Hepatocyte (in vitro differentiated cells): ENCODE results near the gene TMEM240. TPM values are rescaled to one million over a fixed set of nuclear protein-coding genes. Genes with fewer than 3 reads are reported as not detected.

Experiments used
- DNase-seq: peaks from one replicate; pipeline ENCODE4 v3.0.0-alpha.2; 2016; ENCODE audit warnings: low spot score
- H2AFZ ChIP-seq: fragments of 200-600 bp; sonication (generic); 2 replicates; pipeline ENCODE4 v1.6.0; 2016; ENCODE audit warnings: antibody characterized with exemption, mild to moderate bottlenecking
- H3K27ac ChIP-seq: fragments of 200-600 bp; sonication (generic); 2 replicates; pipeline ENCODE4 v1.5.1; 2016; ENCODE audit warnings: mild to moderate bottlenecking
- H3K27me3 ChIP-seq: fragments of 200-600 bp; sonication (generic); 2 replicates; pipeline ENCODE4 v1.6.1; 2016
- H3K36me3 ChIP-seq: fragments of 200-600 bp; sonication (generic); replicated peaks from 2 replicates; pipeline ENCODE4 v1.5.1; 2016; ENCODE audit warnings: low read depth; ENCODE audit not compliant: insufficient read depth
- H3K4me1 ChIP-seq: fragments of 200-600 bp; sonication (generic); 2 replicates; pipeline ENCODE4 v1.5.1; 2016; ENCODE audit warnings: mild to moderate bottlenecking, moderate library complexity; ENCODE audit not compliant: insufficient read depth
- H3K4me2 ChIP-seq: fragments of 200-600 bp; sonication (generic); 2 replicates; pipeline ENCODE4 v1.6.0; 2016
- H3K4me3 ChIP-seq: fragments of 200-600 bp; sonication (generic); 2 replicates; pipeline ENCODE4 v1.5.1; 2016; ENCODE audit warnings: mild to moderate bottlenecking
- H3K79me2 ChIP-seq: fragments of 200-600 bp; sonication (generic); 2 replicates; pipeline ENCODE4 v1.6.0; 2017; ENCODE audit warnings: mild to moderate bottlenecking
- H3K9me2 ChIP-seq: fragments of 200-600 bp; sonication (generic); replicated peaks from 2 replicates; pipeline ENCODE4 v1.6.0; 2017; ENCODE audit warnings: mild to moderate bottlenecking; ENCODE audit not compliant: insufficient read depth
- H3K9me3 ChIP-seq: fragments of 200-600 bp; sonication (generic); 2 replicates; pipeline ENCODE4 v1.5.1; 2016; ENCODE audit warnings: low read depth, mild to moderate bottlenecking
- H4K20me1 ChIP-seq: fragments of 200-600 bp; sonication (generic); 2 replicates; pipeline ENCODE4 v1.6.0; 2016; ENCODE audit warnings: mild to moderate bottlenecking; ENCODE audit not compliant: insufficient read depth, poor library complexity, severe bottlenecking
- EZH2 ChIP-seq: fragments of 200-600 bp; sonication (generic); IDR thresholded peaks from 2 replicates; pipeline ENCODE4 v1.6.1; 2016; ENCODE audit warnings: antibody characterized with exemption, mild to moderate bottlenecking, borderline replicate concordance
- EZH2phosphoT487 ChIP-seq: fragments of 200-600 bp; sonication (generic); IDR thresholded peaks from one replicate; pipeline ENCODE4 v1.6.1; 2018; ENCODE audit warnings: antibody characterized with exemption, mild to moderate bottlenecking, low read depth, moderate library complexity; ENCODE audit not compliant: unreplicated experiment, severe bottlenecking
- WGBS: methylation state at CpG from one replicate; pipeline ENCODE4 v1.1.6; 2016; ENCODE audit warnings: low lambda C conversion rate; ENCODE audit errors: missing lambda C conversion rate; 5-methylcytosine and 5-hydroxymethylcytosine counted together
- polyA plus RNA-seq: library from polyadenylated mRNA; unstranded; fragments of >200 nt; fragmentation: Nextera tagmentation; extraction: Ambion mirVana; gene quantifications from 2 replicates; pipeline ENCODE4 v1.2.1, GENCODE V29; 2016
- total RNA-seq: library from RNA; depleted of rRNA; stranded (reverse); fragments of >200 nt; gene quantifications from 2 replicates; pipeline ENCODE4 v1.2.3, GENCODE V29; 2014
- TF ChIP-seq, protein P1 (sequence below): fragments of 200-600 bp; sonication (generic); IDR thresholded peaks from 2 replicates; pipeline ENCODE4 v1.5.1; 2016; ENCODE audit warnings: antibody characterized with exemption, mild to moderate bottlenecking; ENCODE audit not compliant: poor library complexity

TMEM240 gene
- total and polyA plus RNA-seq, 2 experiments from 2014 or later, result 2.1 to 4.3 TPM

DNA sequence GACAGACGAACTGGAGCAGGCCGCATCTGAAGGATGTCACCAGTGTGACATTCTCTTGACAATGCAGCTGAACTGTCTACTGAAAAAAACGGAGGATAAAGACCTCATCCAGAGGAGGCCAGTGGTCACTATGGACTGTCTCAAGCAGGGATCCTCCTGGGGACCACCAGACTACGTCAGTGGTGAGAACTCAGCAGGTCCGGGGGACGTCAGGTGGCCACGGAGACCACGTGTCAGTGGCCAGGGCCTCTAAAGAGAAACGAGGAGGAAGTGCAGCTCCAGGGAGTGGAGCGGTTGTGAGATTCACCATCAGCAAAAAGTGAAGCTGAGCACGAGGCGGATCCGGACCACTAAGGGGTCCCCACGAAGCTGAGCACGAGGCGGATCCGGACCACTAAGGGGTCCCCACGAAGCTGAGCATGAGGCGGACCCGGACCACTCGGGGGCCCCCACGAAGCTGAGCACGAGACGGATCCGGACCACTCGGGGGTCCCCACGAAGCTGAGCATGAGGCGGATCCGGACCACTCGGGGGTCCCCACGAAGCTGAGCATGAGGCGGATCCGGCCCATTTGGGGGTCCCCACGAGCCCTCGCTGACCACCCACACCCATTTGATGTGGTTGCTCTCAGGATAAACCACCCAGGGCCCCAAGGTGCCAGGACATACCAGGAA lies 13.5 kb upstream of the TMEM240 start:
- no peaks in the 10 kb centered on the region for H3K4me1 ChIP-seq
- H3K27ac ChIP-seq, result no peak overlapping the region
- H3K27me3 ChIP-seq, result no peaks in the 10 kb centered on the region
- WGBS, result 96% methylated on average over 22 of the region's 35 CpGs
- H3K4me3 ChIP-seq, result no peak overlapping the region
- H2AFZ ChIP-seq, result no peak overlapping the region
- no peaks in the 10 kb centered on the region for H3K9me2 ChIP-seq
- H3K36me3 ChIP-seq, result no peaks in the 10 kb centered on the region
- H3K79me2 ChIP-seq, result peaks cover 28% of the 10 kb centered on the region
- peaks cover 12% of the 10 kb centered on the region for H4K20me1 ChIP-seq
- TF ChIP-seq, protein P1, sequence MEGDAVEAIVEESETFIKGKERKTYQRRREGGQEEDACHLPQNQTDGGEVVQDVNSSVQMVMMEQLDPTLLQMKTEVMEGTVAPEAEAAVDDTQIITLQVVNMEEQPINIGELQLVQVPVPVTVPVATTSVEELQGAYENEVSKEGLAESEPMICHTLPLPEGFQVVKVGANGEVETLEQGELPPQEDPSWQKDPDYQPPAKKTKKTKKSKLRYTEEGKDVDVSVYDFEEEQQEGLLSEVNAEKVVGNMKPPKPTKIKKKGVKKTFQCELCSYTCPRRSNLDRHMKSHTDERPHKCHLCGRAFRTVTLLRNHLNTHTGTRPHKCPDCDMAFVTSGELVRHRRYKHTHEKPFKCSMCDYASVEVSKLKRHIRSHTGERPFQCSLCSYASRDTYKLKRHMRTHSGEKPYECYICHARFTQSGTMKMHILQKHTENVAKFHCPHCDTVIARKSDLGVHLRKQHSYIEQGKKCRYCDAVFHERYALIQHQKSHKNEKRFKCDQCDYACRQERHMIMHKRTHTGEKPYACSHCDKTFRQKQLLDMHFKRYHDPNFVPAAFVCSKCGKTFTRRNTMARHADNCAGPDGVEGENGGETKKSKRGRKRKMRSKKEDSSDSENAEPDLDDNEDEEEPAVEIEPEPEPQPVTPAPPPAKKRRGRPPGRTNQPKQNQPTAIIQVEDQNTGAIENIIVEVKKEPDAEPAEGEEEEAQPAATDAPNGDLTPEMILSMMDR, result no peak
- H3K9me3 ChIP-seq, result no peaks in the 10 kb centered on the region
- no peak overlapping the region for H3K4me2 ChIP-seq
- DNase-seq, result no peak

DNA sequence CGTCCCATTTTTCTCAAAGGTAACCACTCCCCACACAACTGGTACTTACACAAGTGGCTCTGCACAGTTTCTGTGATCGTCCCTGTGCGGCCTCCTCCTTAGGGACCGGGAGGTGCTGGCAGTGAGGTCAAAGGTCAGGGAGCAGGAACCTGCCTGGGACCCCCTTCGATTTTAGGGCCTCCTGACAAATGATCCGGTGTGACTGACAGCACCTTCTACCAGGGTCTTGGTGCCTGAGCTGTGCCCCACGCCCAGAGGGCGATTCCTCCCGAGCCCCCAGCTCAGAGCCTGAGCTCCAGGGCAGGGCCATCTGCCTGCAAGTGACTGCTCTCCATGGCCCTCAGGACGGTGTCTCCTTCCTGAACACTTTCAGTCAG lies 11.8 kb upstream of the TMEM240 start:
- DNase-seq, result no peak
- H3K79me2 ChIP-seq, result peaks cover 28% of the 10 kb centered on the region
- no peaks in the 10 kb centered on the region for H3K4me1 ChIP-seq
- H3K36me3 ChIP-seq, result no peaks in the 10 kb centered on the region
- H3K9me2 ChIP-seq, result no peaks in the 10 kb centered on the region
- no peak overlapping the region for H3K27ac ChIP-seq
- WGBS, result 90% methylated on average over 10 of the region's 10 CpGs
- no peak overlapping the region for H2AFZ ChIP-seq
- no peak overlapping the region for H3K4me3 ChIP-seq
- H3K27me3 ChIP-seq, result no peaks in the 10 kb centered on the region
- TF ChIP-seq EZH2 (no peak), EZH2phosphoT487 (no peak)
- TF ChIP-seq, protein P1, result no peak
- no peak overlapping the region for H3K4me2 ChIP-seq
- no peaks in the 10 kb centered on the region for H3K9me3 ChIP-seq
- peaks cover 12% of the 10 kb centered on the region for H4K20me1 ChIP-seq

DNA sequence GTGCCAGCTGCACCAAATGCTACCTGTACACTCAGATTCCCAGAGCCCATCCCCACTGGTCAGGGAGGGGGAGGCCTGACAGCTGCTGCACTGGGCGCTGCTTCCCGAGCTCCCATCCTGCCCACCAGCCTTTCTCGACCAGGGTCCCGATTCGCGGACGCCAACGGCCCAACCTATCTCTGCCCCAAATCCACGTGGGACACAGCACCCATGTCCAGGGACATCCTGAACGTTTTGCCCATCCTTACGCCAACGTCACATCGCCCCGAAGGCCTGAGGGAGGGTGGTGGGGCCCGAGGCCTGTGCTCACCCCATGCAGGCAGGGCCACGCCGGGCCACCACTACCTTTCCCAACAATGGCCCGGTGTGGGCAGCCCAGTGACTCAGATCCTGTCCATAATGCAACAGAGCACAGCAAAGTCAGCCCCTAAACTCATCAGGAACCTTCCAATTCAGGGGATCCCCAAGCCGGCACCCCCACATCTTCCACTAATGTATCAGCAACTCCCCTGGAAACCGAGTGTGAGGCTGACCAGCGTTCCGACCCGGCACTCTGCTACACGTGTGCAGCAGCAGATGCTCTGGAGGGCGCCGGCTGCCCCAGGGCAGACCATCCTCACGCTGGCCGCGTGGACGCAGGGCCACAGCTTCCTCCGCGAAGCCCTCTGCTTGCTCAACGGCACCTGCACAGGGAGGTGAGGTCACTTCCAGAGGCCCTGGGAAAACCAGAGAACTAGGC lies 11.3 kb upstream of the TMEM240 start:
- TF ChIP-seq EZH2 (no peak), EZH2phosphoT487 (no peak)
- TF ChIP-seq, protein P1, result no peak
- Histone ChIP-seq H2AFZ (no peak overlapping the region), H3K79me2 (peaks cover 28% of the 10 kb centered on the region), H3K4me3 (no peak overlapping the region), H3K9me3 (no peaks in the 10 kb centered on the region), H4K20me1 (peaks cover 12% of the 10 kb centered on the region), H3K4me2 (no peak overlapping the region), H3K36me3 (no peaks in the 10 kb centered on the region), H3K9me2 (no peaks in the 10 kb centered on the region), H3K4me1 (no peaks in the 10 kb centered on the region), H3K27ac (no peak overlapping the region), H3K27me3 (no peaks in the 10 kb centered on the region)
- no peak for DNase-seq
- WGBS, result 94% methylated on average over 33 of the region's 33 CpGs
